ENCODE data around the gene PAK1.

- TF ChIP-seq POLR2A (IDR thresholded peaks at IDR 0.05) (no peak), CTCF (IDR thresholded peaks at IDR 0.05) (no peak)
These were observed 54.8 kb downstream of the PAK1 start for GRCh38 chr11:77418971-77419597.
